ENCODE measurements around the gene ARL2BP. TPM values are rescaled to one million over a fixed set of nuclear protein-coding genes. Genes with fewer than 3 reads are reported as not detected.
A peak's percentile ranks its signal among the peaks of the same experiment; 100 is the strongest.

ARL2BP gene
- total and polyA plus RNA-seq, 9 of the 15 experiments (the other 6 are each of a cell fraction or from before 2014, with no cell fraction given), result 16.7 to 41.8 (median 27.2) TPM

GRCh38 chr16:57268804-57269800, 24.0 kb downstream of the ARL2BP start (continued):
- TF ChIP-seq ELF4 (CRISPR knock-in tag; IDR thresholded peaks at IDR 0.05) (0 out of 2 replicates have a peak, but pooled peaks have one; percentile 46), RBM22 (IDR thresholded peaks at IDR 0.05; ENCODE audit: low read depth, low read length, poor library complexity, severe bottlenecking) (no peak), ZNF639 (CRISPR knock-in tag; conservative IDR thresholded peaks at IDR 0.05 in 1 of 2, IDR thresholded peaks at IDR 0.05 in 1 of 2) (peak in 1 of 2 experiments; percentile 67; a peak in 1 of 4 replicates), ADNP (tag; IDR thresholded peaks at IDR 0.05) (no peak; the same call in 1 of the 2 replicates), NFE2 (IDR thresholded peaks at IDR 0.05; ENCODE audit: low read depth) (no peak), TEAD1 (CRISPR knock-in tag; IDR thresholded peaks at IDR 0.05) (peak in 1 of 2 experiments; percentile 45; a peak in 1 of 4 replicates), CREB1 (IDR thresholded peaks at IDR 0.05) (peak; percentile 43; the same call in 1 of the 2 replicates), CREB1 (CRISPR knock-in tag; IDR thresholded peaks at IDR 0.05) (peak; percentile 60; the same call in 1 of the 2 replicates), ZKSCAN8 (CRISPR knock-in tag; IDR thresholded peaks at IDR 0.05) (peak; percentile 64; the same call in 1 of the 2 replicates), ESRRB (CRISPR knock-in tag; IDR thresholded peaks at IDR 0.05; ENCODE audit: borderline replicate concordance) (no peak), MEIS2 (IDR thresholded peaks at IDR 0.05; ENCODE audit: partially characterized antibody) (peak; percentile 34), ZNF41 (CRISPR knock-in tag; conservative IDR thresholded peaks at IDR 0.05) (no peak), SOX6 (IDR thresholded peaks at IDR 0.05) (peak; percentile 63), ZKSCAN3 (CRISPR knock-in tag; IDR thresholded peaks at IDR 0.05) (no peak), MYNN (IDR thresholded peaks at IDR 0.05) (peak; percentile 92), MYNN (CRISPR knock-in tag; IDR thresholded peaks at IDR 0.05) (no peak), ZBTB12 (CRISPR knock-in tag; IDR thresholded peaks at IDR 0.05) (peak; percentile 66), ZKSCAN1 (IDR thresholded peaks at IDR 0.05; ENCODE audit: low read depth, low read length) (peak; percentile 47; the same call in 1 of the 2 replicates), CTBP1 (IDR thresholded peaks at IDR 0.05; ENCODE audit: borderline replicate concordance) (peak; percentile 92), RCOR1 (IDR thresholded peaks at IDR 0.05; ENCODE audit: borderline replicate concordance in 1 of 2, low read depth in 2 of 2, low read length in 2 of 2) (peak in 1 of 2 experiments; percentile 34; a peak in 1 of 4 replicates)
- TF ChIP-seq, protein P1, sequence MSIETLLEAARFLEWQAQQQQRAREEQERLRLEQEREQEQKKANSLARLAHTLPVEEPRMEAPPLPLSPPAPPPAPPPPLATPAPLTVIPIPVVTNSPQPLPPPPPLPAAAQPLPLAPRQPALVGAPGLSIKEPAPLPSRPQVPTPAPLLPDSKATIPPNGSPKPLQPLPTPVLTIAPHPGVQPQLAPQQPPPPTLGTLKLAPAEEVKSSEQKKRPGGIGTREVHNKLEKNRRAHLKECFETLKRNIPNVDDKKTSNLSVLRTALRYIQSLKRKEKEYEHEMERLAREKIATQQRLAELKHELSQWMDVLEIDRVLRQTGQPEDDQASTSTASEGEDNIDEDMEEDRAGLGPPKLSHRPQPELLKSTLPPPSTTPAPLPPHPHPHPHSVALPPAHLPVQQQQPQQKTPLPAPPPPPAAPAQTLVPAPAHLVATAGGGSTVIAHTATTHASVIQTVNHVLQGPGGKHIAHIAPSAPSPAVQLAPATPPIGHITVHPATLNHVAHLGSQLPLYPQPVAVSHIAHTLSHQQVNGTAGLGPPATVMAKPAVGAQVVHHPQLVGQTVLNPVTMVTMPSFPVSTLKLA (conservative IDR thresholded peaks at IDR 0.05), result peak in 1 of 2 experiments; percentile 57; a peak in 2 of 4 replicates
- TF ChIP-seq, protein P2, sequence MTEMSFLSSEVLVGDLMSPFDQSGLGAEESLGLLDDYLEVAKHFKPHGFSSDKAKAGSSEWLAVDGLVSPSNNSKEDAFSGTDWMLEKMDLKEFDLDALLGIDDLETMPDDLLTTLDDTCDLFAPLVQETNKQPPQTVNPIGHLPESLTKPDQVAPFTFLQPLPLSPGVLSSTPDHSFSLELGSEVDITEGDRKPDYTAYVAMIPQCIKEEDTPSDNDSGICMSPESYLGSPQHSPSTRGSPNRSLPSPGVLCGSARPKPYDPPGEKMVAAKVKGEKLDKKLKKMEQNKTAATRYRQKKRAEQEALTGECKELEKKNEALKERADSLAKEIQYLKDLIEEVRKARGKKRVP (CRISPR knock-in tag; IDR thresholded peaks at IDR 0.05), result 0 out of 2 replicates have a peak, but pooled peaks have one; percentile 52

All from K562 (cell line).